Cardiac ventricle fibroblast (primary cell): Measurements from ENCODE around the gene NPIPB9. TPM values are rescaled to one million over a fixed set of nuclear protein-coding genes. Genes with fewer than 3 reads are reported as not detected.

Experiments
- total RNA-seq: library from RNA; depleted of rRNA; stranded (reverse); fragments of >200 nt; gene quantifications from 2 replicates; pipeline ENCODE4 v1.2.3, GENCODE V29; 2015

Gene NPIPB9
- total RNA-seq: 1.0 TPM in 1 of 2 replicates, not detected in the other

GRCh38 chr16:28751487-28751886 is at the start of gene NPIPB9:
Gene NPIPB9, plus strand, starts transcription at chr16:28751787.

GRCh38 chr16:28711220-28712083 is 40.1 kb upstream of the NPIPB9 start, which contains the start of gene EIF3C:
Gene EIF3C, plus strand, starts transcription at chr16:28711464. Its CDS starts 223 bp downstream, at chr16:28711687.

Other genes with a start within 250 kb of the NPIPB9 start
- not detected in 2 replicates for gene IL27, start 245.0 kb upstream of the NPIPB9 start, total RNA-seq
- 40.7 and 57.5 TPM in 2 replicates for gene NUPR1, start 212.8 kb upstream of the NPIPB9 start, total RNA-seq
- gene SGF29, start 197.9 kb upstream of the NPIPB9 start, total RNA-seq: 11.8 and 13.4 TPM in 2 replicates
- 2.7 and 3.1 TPM in 2 replicates for gene SULT1A2, start 154.7 kb upstream of the NPIPB9 start, total RNA-seq
- 28.6 and 35.3 TPM in 2 replicates for gene SULT1A1, start 141.7 kb upstream of the NPIPB9 start, total RNA-seq
- gene NPIPB8, start 113.7 kb upstream of the NPIPB9 start, total RNA-seq: 0.06 TPM in 1 of 2 replicates, not detected in the other
- gene EIF3C, start 40.3 kb upstream of the NPIPB9 start, total RNA-seq: 304 and 379 TPM in 2 replicates
- gene ATXN2L, start 71.2 kb downstream of the NPIPB9 start, total RNA-seq: 51.1 and 69.8 TPM in 2 replicates
- 116 and 129 TPM in 2 replicates for gene TUFM, start 94.6 kb downstream of the NPIPB9 start, total RNA-seq
- 20.7 and 28.6 TPM in 2 replicates for gene SH2B1, start 112.1 kb downstream of the NPIPB9 start, total RNA-seq
- gene ATP2A1, start 126.7 kb downstream of the NPIPB9 start, total RNA-seq: not detected in 2 replicates
- gene RABEP2, start 173.5 kb downstream of the NPIPB9 start, total RNA-seq: 18.1 and 27.3 TPM in 2 replicates
- not detected in 2 replicates for gene CD19, start 180.2 kb downstream of the NPIPB9 start, total RNA-seq
- 9.5 and 14.2 TPM in 2 replicates for gene NFATC2IP, start 199.2 kb downstream of the NPIPB9 start, total RNA-seq
- gene SPNS1, start 223.0 kb downstream of the NPIPB9 start, total RNA-seq: 30.3 and 33.2 TPM in 2 replicates
- gene LAT, start 233.3 kb downstream of the NPIPB9 start, total RNA-seq: 0.56 and 0.93 TPM in 2 replicates